GM19438 (cell line): ENCODE results near the gene DDAH2.

Source experiments
- ATAC-seq: cut with Tn5 transposase; IDR thresholded peaks from one replicate; pipeline ENCODE4 v1.9.1; 2021; ENCODE audit warnings: low read depth; ENCODE audit not compliant: unreplicated experiment

Gene DDAH2

GRCh38 chr6:31761343-31761742, 32.2 kb upstream of the DDAH2 start:
- ATAC-seq, result no peak

GRCh38 chr6:31760790-31761189, 31.7 kb upstream of the DDAH2 start:
- no peak for ATAC-seq

- ATAC-seq, result no peak
Measured at GRCh38 chr6:31758281-31758680, 29.2 kb upstream of the DDAH2 start.

GRCh38 chr6:31752739-31753319, 23.7 kb upstream of the DDAH2 start:
- ATAC-seq, result no peak

GRCh38 chr6:31750411-31751022, 21.4 kb upstream of the DDAH2 start:
- no peak for ATAC-seq

GRCh38 chr6:31749301-31750036, 20.4 kb upstream of the DDAH2 start:
- ATAC-seq, result no peak

- ATAC-seq, result no peak
Measured at GRCh38 chr6:31744422-31744821, 15.3 kb upstream of the DDAH2 start.

- no peak for ATAC-seq
Measured at GRCh38 chr6:31742894-31743293, 13.8 kb upstream of the DDAH2 start.

GRCh38 chr6:31741815-31742214, 12.7 kb upstream of the DDAH2 start:
- no peak for ATAC-seq

GRCh38 chr6:31740397-31741223, 11.5 kb upstream of the DDAH2 start:
- no peak for ATAC-seq

- peak; percentile 52 for ATAC-seq
Measured at GRCh38 chr6:31739639-31740396, 10.7 kb upstream of the DDAH2 start, which contains the start of gene MSH5. Gene MSH5 (plus strand): TSS chr6:31740005. CDS start chr6:31740467, 462 bp downstream.

GRCh38 chr6:31737991-31738979, 9.2 kb upstream of the DDAH2 start:
- no peak for ATAC-seq

GRCh38 chr6:31737315-31737990, 8.4 kb upstream of the DDAH2 start:
- ATAC-seq, result no peak

- no peak for ATAC-seq
Measured at GRCh38 chr6:31736768-31737314, 7.7 kb upstream of the DDAH2 start.

- no peak for ATAC-seq
Measured at GRCh38 chr6:31736021-31736767, 7.1 kb upstream of the DDAH2 start, which contains the start of gene CLIC1. Gene CLIC1 (minus strand): TSS chr6:31736530. CDS start chr6:31736300, 230 bp downstream.

- ATAC-seq, result no peak
Measured at GRCh38 chr6:31734821-31735406, 5.8 kb upstream of the DDAH2 start.

GRCh38 chr6:31734247-31734820, 5.2 kb upstream of the DDAH2 start:
- ATAC-seq, result no peak
